ENCODE results near the gene TNS3.

Gene TNS3

GRCh38 chr7:47408675-47409074 is 173.2 kb downstream of the TNS3 start:
- DNase-seq (ENCODE audit: low read depth, low spot score) = no peak

GRCh38 chr7:47407821-47408674 is 173.9 kb downstream of the TNS3 start:
- no peak for DNase-seq (ENCODE audit: low read depth, low spot score)

- no peak for DNase-seq (ENCODE audit: low read depth, low spot score)
These were observed 174.8 kb downstream of the TNS3 start for GRCh38 chr7:47407136-47407535.

- no peak for DNase-seq (ENCODE audit: low read depth, low spot score)
These were observed 175.1 kb downstream of the TNS3 start for GRCh38 chr7:47406801-47407129.

- DNase-seq (ENCODE audit: low read depth, low spot score) = peak; percentile 84
These were observed 175.8 kb downstream of the TNS3 start for GRCh38 chr7:47405921-47406800.

- no peak for DNase-seq (ENCODE audit: low read depth, low spot score)
These were observed 176.5 kb downstream of the TNS3 start for GRCh38 chr7:47405286-47405904.

- DNase-seq (ENCODE audit: low read depth, low spot score) = no peak
These were observed 177.9 kb downstream of the TNS3 start for GRCh38 chr7:47404010-47404409.

GRCh38 chr7:47402941-47403866 is 178.7 kb downstream of the TNS3 start:
- DNase-seq (ENCODE audit: low read depth, low spot score) = peak; percentile 53

GRCh38 chr7:47401611-47402570 is 180.0 kb downstream of the TNS3 start:
- DNase-seq (ENCODE audit: low read depth, low spot score) = no peak

- DNase-seq (ENCODE audit: low read depth, low spot score) = no peak
These were observed 181.1 kb downstream of the TNS3 start for GRCh38 chr7:47400741-47401206.

- DNase-seq (ENCODE audit: low read depth, low spot score) = no peak
These were observed 181.9 kb downstream of the TNS3 start for GRCh38 chr7:47400001-47400400.

- DNase-seq (ENCODE audit: low read depth, low spot score) = no peak
These were observed 187.1 kb downstream of the TNS3 start for GRCh38 chr7:47394751-47395252.

GRCh38 chr7:47394216-47394615 is 187.7 kb downstream of the TNS3 start:
- no peak for DNase-seq (ENCODE audit: low read depth, low spot score)

GRCh38 chr7:47393406-47393805 is 188.5 kb downstream of the TNS3 start:
- DNase-seq (ENCODE audit: low read depth, low spot score) = no peak

- DNase-seq (ENCODE audit: low read depth, low spot score) = peak; percentile 98
These were observed 189.6 kb downstream of the TNS3 start for GRCh38 chr7:47392241-47392759.

GRCh38 chr7:47391726-47392125 is 190.2 kb downstream of the TNS3 start:
- DNase-seq (ENCODE audit: low read depth, low spot score) = no peak

GRCh38 chr7:47390914-47391313 is 191.0 kb downstream of the TNS3 start:
- no peak for DNase-seq (ENCODE audit: low read depth, low spot score)

GRCh38 chr7:47389923-47390630 is 191.8 kb downstream of the TNS3 start:
- DNase-seq (ENCODE audit: low read depth, low spot score) = no peak

All from astrocyte of the hippocampus (primary cell).